GM12878 (cell line): ENCODE results near the gene NLRP6. TPM values are rescaled to one million over a fixed set of nuclear protein-coding genes. Genes with fewer than 3 reads are reported as not detected.
A peak's percentile ranks its signal among the peaks of the same experiment; 100 is the strongest.

ENCODE experiments used
- ATAC-seq: fragments of 200-7000 bp; cut with Tn5 transposase; 3 replicates; pipeline ENCODE4 v1.9.1; 2020; ENCODE audit warnings: mild to moderate bottlenecking, moderate library complexity
- BruUV-seq: library from RNA; stranded (reverse); fragments of 400-500 nt; replicated peaks from 2 replicates; lab custom pipeline; 2021; lab: Mats Ljungman, UMichigan
- CTCF ChIA-PET: fragments of 300-600 bp; sonication (Branson Sonifier 250); formaldehyde crosslinking; extraction: SDS; loops from one replicate; lab custom pipeline; 2021; ENCODE audit warnings: inconsistent platforms; lab: Yijun Ruan, JAX
- POLR2A ChIA-PET: fragments of 350-600 bp; formaldehyde crosslinking; extraction: SDS; loops from one replicate; lab custom pipeline; 2021; ENCODE audit warnings: inconsistent platforms; lab: Charles Lee
- RAD21 ChIA-PET: fragments of 300-600 bp; sonication (Branson Sonifier 250); formaldehyde crosslinking; loops from one replicate; lab custom pipeline; 2023; ENCODE audit warnings: antibody characterized with exemption; ENCODE audit not compliant: unreplicated experiment; lab: Charles Lee
- SMC1A ChIA-PET: fragments of 300-600 bp; sonication (Branson Sonifier 250); formaldehyde crosslinking; loops from one replicate; lab custom pipeline; 2023; ENCODE audit not compliant: unreplicated experiment, uncharacterized antibody; lab: Charles Lee
- DNase-seq: peaks from one replicate; pipeline ENCODE4 v3.0.0-alpha.2; 2011; ENCODE audit warnings: low read depth, low spot score
- FAIRE-seq: peaks from 3 replicates; lab custom pipeline; 2011; peaks lifted over from hg19 to GRCh38; lab: Jason Lieb, UNC
- H2AFZ ChIP-seq: 2 replicates; pipeline ENCODE4 v1.6.0; 2011; ENCODE audit warnings: low read depth, low read length, control low read depth; ENCODE audit not compliant: control insufficient read depth
- H3K27ac ChIP-seq: 2 replicates; pipeline ENCODE4 v1.5.1; 2011; ENCODE audit warnings: control low read depth; ENCODE audit not compliant: control insufficient read depth, insufficient read depth
- H3K27me3 ChIP-seq, 2 experiments: replicated peaks in 1 of 2; 2 replicates each; pipeline versions ENCODE4 v1.6.0 to v1.6.1; 2011; ENCODE audit warnings: low read length in 1 of 2; ENCODE audit not compliant: control insufficient read depth in 2 of 2, insufficient read depth in 2 of 2
- H3K36me3 ChIP-seq, 2 experiments: 2 replicates each; pipeline ENCODE4 v1.5.1; 2011; ENCODE audit warnings: low read length in 1 of 2; ENCODE audit not compliant: control insufficient read depth in 2 of 2, insufficient read depth in 2 of 2
- H3K4me1 ChIP-seq: 2 replicates; pipeline ENCODE4 v1.6.1; 2011; ENCODE audit warnings: mild to moderate bottlenecking, low read length, moderate library complexity, mixed read lengths; ENCODE audit not compliant: control insufficient read depth, insufficient read depth
- H3K4me2 ChIP-seq: 2 replicates; pipeline ENCODE4 v1.6.0; 2011; ENCODE audit warnings: control low read depth; ENCODE audit not compliant: control insufficient read depth, insufficient read depth
- H3K4me3 ChIP-seq: fragments of 200-600 bp; sonication (generic); 2 replicates; pipeline ENCODE4 v1.5.1; 2016
- H3K79me2 ChIP-seq: 2 replicates; pipeline ENCODE4 v1.6.0; 2011; ENCODE audit warnings: low read length; ENCODE audit not compliant: control insufficient read depth, insufficient read depth
- H3K9ac ChIP-seq: 2 replicates; pipeline ENCODE4 v1.8.0; 2011; ENCODE audit warnings: low read length, control low read depth, mixed read lengths; ENCODE audit not compliant: control insufficient read depth, insufficient read depth
- H3K9me3 ChIP-seq: replicated peaks from 3 replicates; pipeline ENCODE4 v1.5.1; 2011; ENCODE audit warnings: mild to moderate bottlenecking, low read length; ENCODE audit not compliant: control insufficient read depth, insufficient read depth
- H4K20me1 ChIP-seq: 2 replicates; pipeline ENCODE4 v1.6.0; 2011; ENCODE audit not compliant: control insufficient read depth, insufficient read depth
- BHLHE40 ChIP-seq, 2 experiments: fragments of 450-650 bp in 1 of 2; IDR thresholded peaks; 2 replicates each; pipeline ENCODE4 v1.6.1; 2011 to 2017; ENCODE audit warnings: low read depth in 2 of 2, borderline replicate concordance in 1 of 2, improper control_type of control experiment in 1 of 2, low read length in 1 of 2, mild to moderate bottlenecking in 1 of 2
- BRCA1 ChIP-seq: IDR thresholded peaks from 2 replicates; pipeline ENCODE4 v1.6.1; 2011; ENCODE audit warnings: low read depth, low read length, improper control_type of control experiment
- ESRRA ChIP-seq: IDR thresholded peaks from 2 replicates; pipeline ENCODE4 v1.6.1; 2012; ENCODE audit warnings: mild to moderate bottlenecking, low read length, improper control_type of control experiment
- GATAD2B ChIP-seq: fragments of 450-650 bp; conservative IDR thresholded peaks from 2 replicates; pipeline ENCODE4 v1.6.1; 2017; ENCODE audit warnings: low read depth, mild to moderate bottlenecking, moderate library complexity
- MEF2B ChIP-seq: fragments of 450-650 bp; IDR thresholded peaks from 2 replicates; pipeline ENCODE4 v1.6.1; 2018; ENCODE audit warnings: mild to moderate bottlenecking, moderate library complexity; ENCODE audit not compliant: partially characterized antibody, poor library complexity, severe bottlenecking
- RELA ChIP-seq: fragments of 450-650 bp; IDR thresholded peaks from 2 replicates; pipeline ENCODE4 v1.8.0; 2014; ENCODE audit warnings: borderline replicate concordance; ENCODE audit not compliant: partially characterized antibody
- RUNX3 ChIP-seq: IDR thresholded peaks from 2 replicates; pipeline ENCODE4 v1.6.1; 2012; ENCODE audit warnings: low read length, inconsistent platforms
- SMAD1 ChIP-seq: fragments of 450-650 bp; IDR thresholded peaks from 2 replicates; pipeline ENCODE4 v1.6.1; 2018; ENCODE audit warnings: mild to moderate bottlenecking, low read depth; ENCODE audit not compliant: partially characterized antibody
- SMC3 ChIP-seq: IDR thresholded peaks from 2 replicates; pipeline ENCODE4 v1.6.1; 2011; ENCODE audit warnings: low read length, improper control_type of control experiment, borderline replicate concordance
- TAF1 ChIP-seq: IDR thresholded peaks from 2 replicates; pipeline ENCODE4 v1.6.1; 2011; ENCODE audit warnings: mild to moderate bottlenecking, low read depth, low read length, borderline replicate concordance
- ZNF207 ChIP-seq: fragments of 450-650 bp; IDR thresholded peaks from 2 replicates; pipeline ENCODE4 v1.6.1; 2014; ENCODE audit warnings: antibody characterized with exemption, mild to moderate bottlenecking, borderline replicate concordance
- ZSCAN29 ChIP-seq: fragments of 450-650 bp; IDR thresholded peaks from 2 replicates; pipeline ENCODE4 v1.6.1; 2017; ENCODE audit warnings: mild to moderate bottlenecking, moderate library complexity
- WGBS: methylation state at CpG from one replicate; pipeline ENCODE4 v1.1.6; 2016; ENCODE audit warnings: low lambda C conversion rate; ENCODE audit not compliant: insufficient replicate concordance, insufficient coverage; ENCODE audit errors: missing lambda C conversion rate; 5-methylcytosine and 5-hydroxymethylcytosine counted together
- in situ Hi-C: fragments of 300-500 bp; cut with MboI; formaldehyde crosslinking; loops from 9 replicates; pipeline ENCODE4 v1.14.3; 2018; ENCODE audit warnings: mixed read lengths
- intact Hi-C: fragments of 100-400 bp; cut with micrococcal nuclease; formaldehyde crosslinking; loops from one replicate; pipeline ENCODE4 v1.14.2; 2022; ENCODE audit not compliant: unreplicated experiment
- polyA plus RNA-seq, 11 experiments: library from polyadenylated mRNA; depleted of rRNA in 4 of 11; unstranded in 6 of 11; stranded (reverse) in 5 of 11; fragments of >200 nt; fragmentation: Nextera tagmentation in 4 of 11; fragmentation: Illumina TruSeq in 1 of 11; extraction: Ambion mirVana in 4 of 11; extraction: Trizol in 1 of 11; gene quantifications; 1 replicate in 1 of 11; 2 replicates in 10 of 11; pipeline versions ENCODE4 v1.2.1 to v1.2.3, GENCODE V29; 2011 to 2016; ENCODE audit warnings: inconsistent platforms in 2 of 11, missing spikeins in 2 of 11, low read depth in 1 of 11
- total RNA-seq, 4 experiments: library from RNA; depleted of rRNA in 3 of 4; stranded (reverse); fragments of >200 nt in 3 of 4; fragmentation: Illumina TruSeq in 1 of 4; extraction: Trizol in 1 of 4; gene quantifications; 2 replicates each; pipeline versions ENCODE4 v1.2.1 to v1.2.3, GENCODE V29; 2013 to 2021
- TF ChIP-seq, protein P1 (sequence below): fragments of 450-650 bp; IDR thresholded peaks from 2 replicates; pipeline ENCODE4 v1.6.1; 2017; ENCODE audit warnings: antibody characterized with exemption, mild to moderate bottlenecking, moderate library complexity

Gene NLRP6
- total and polyA plus RNA-seq, 10 of the 15 experiments (the other 5 are each of a cell fraction or from before 2014, with no cell fraction given): 0.03 to 0.11 TPM; not detected in 8

DNA sequence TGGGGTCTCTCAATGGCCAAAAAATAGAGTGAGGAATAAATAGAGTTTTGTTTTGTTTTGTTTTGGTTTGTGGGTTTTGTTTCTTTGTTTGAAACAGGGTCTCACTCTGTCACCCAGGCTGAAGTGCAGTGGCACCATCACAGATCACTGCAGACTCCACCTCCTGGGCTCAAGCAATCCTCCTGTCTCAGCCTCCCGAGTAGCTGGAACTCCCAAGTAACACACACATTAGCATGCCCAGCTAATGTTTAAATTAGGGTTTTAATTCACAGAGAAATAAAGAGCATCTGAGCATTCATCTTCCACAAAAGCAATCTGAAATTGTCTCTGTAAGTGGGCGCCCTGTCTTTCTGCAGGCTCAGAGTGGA is 51.7 kb downstream of the NLRP6 start:
- TSS peak; percentile 96 for BruUV-seq
- H3K27me3 ChIP-seq: no peaks in the 10 kb centered on the region
- ChIA-PET RAD21 (interaction anchor here (0.9 to 5.2 kb wide), 13 partner anchors 10 to 123 kb away, joined by 3 to 68 read pairs (median 5); partner anchors contain the start of genes BET1L and RIC8A), CTCF (interaction anchor here (0.8 to 5.4 kb wide), 12 partner anchors 10 to 120 kb away, joined by 3 to 43 read pairs (median 10); partner anchors contain the start of genes IFITM2 and PTDSS2), SMC1A (interaction anchor here (0.9 to 4.5 kb wide), 13 partner anchors 10 to 92 kb away, joined by 3 to 44 read pairs (median 11); no protein-coding TSS in a partner anchor), POLR2A (interaction anchor here (1.0 to 6.0 kb wide), 14 partner anchors 10 to 177 kb away, joined by 3 to 86 read pairs (median 12); partner anchors contain the start of genes BET1L, IFITM1 and RIC8A)
- H4K20me1 ChIP-seq: no peaks in the 10 kb centered on the region
- H2AFZ ChIP-seq: no peak overlapping the region
- no peak for FAIRE-seq
- H3K4me3 ChIP-seq: no peak overlapping the region
- peak overlapping the region; percentile 89; the same call in 1 of the 2 replicates for H3K4me2 ChIP-seq
- WGBS: 98% methylated on average over 2 of the region's 2 CpGs
- no peak for ATAC-seq
- H3K27ac ChIP-seq: peak overlapping the region; percentile 82
- DNase-seq: no peak
- intact Hi-C loops: loop anchor here (2.0 kb wide), 1 partner anchor 15 kb away; the partner anchor contains the start of gene IFITM1
- in situ Hi-C loops: no loop called here
- 0 out of 2 replicates have a peak overlapping the region, but pooled peaks have one; percentile 44 for H3K9ac ChIP-seq
- TF ChIP-seq RUNX3 (0 out of 2 replicates have a peak, but pooled peaks have one; percentile 1), SMAD1 (peak; percentile 8), TAF1 (no peak)
- H3K4me1 ChIP-seq: peaks cover 51% of the 10 kb centered on the region
- H3K36me3 ChIP-seq: no peaks in the 10 kb centered on the region
- H3K79me2 ChIP-seq: peaks cover 4% of the 10 kb centered on the region
- peaks cover 5% of the 10 kb centered on the region; the same call in 2 of the 3 replicates for H3K9me3 ChIP-seq

DNA sequence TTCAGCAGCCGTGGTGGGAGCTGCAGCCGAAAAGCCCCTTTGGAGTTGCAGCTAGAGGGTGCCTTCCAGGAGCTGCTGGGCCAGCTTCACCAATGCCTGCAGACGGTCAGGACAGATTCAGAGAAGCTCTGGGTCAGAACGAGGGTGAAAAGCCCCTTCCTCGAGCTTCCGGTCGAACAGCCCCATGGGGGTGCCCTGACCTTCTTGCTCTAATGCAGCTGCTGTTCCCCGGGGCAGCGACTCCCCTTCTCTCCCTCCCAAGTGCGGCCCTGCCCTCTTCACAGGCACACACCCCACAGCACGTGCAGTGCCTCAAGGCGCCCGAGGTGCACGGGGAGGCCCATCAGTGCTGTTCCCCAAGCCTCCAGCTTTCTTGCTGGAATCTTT is 52.1 kb downstream of the NLRP6 start:
- H3K27ac ChIP-seq: peak overlapping the region; percentile 82
- peaks cover 5% of the 10 kb centered on the region; the same call in 2 of the 3 replicates for H3K9me3 ChIP-seq
- no peaks in the 10 kb centered on the region for H4K20me1 ChIP-seq
- no peaks in the 10 kb centered on the region for H3K36me3 ChIP-seq
- 0 out of 2 replicates have a peak overlapping the region, but pooled peaks have one; percentile 10 for H2AFZ ChIP-seq
- ChIA-PET CTCF (interaction anchor here (0.8 to 5.4 kb wide), 11 partner anchors 10 to 119 kb away, joined by 3 to 43 read pairs (median 11); partner anchors contain the start of genes IFITM2 and PTDSS2), RAD21 (interaction anchor here (0.5 to 5.2 kb wide), 12 partner anchors 10 to 123 kb away, joined by 3 to 68 read pairs (median 6); partner anchors contain the start of genes BET1L and RIC8A), SMC1A (interaction anchor here (0.9 to 4.5 kb wide), 11 partner anchors 10 to 92 kb away, joined by 3 to 44 read pairs (median 13); no protein-coding TSS in a partner anchor), POLR2A (interaction anchor here (0.5 to 6.0 kb wide), 15 partner anchors 10 to 176 kb away, joined by 3 to 86 read pairs (median 11); partner anchors contain the start of genes BET1L, IFITM1 and RIC8A)
- FAIRE-seq (no peak), ATAC-seq (peak; percentile 29), DNase-seq (no peak)
- peaks cover 4% of the 10 kb centered on the region for H3K79me2 ChIP-seq
- peak overlapping the region; percentile 89 for H3K4me2 ChIP-seq
- BruUV-seq: no TSS peak
- peak overlapping the region; percentile 44; the same call in 1 of the 2 replicates for H3K9ac ChIP-seq
- 16% methylated on average over 14 of the region's 14 CpGs for WGBS
- H3K27me3 ChIP-seq: no peaks in the 10 kb centered on the region
- peaks cover 51% of the 10 kb centered on the region for H3K4me1 ChIP-seq
- in situ Hi-C loops: no loop called here
- intact Hi-C loops: loop anchor here (2.0 kb wide), 1 partner anchor 15 kb away; the partner anchor contains the start of gene IFITM1
- no peak overlapping the region for H3K4me3 ChIP-seq
- no peak for TF ChIP-seq ESRRA
- TF ChIP-seq RELA: no peak
- no peak for TF ChIP-seq SMC3
- TF ChIP-seq ZNF207: no peak
- TF ChIP-seq BRCA1: no peak
- no peak for TF ChIP-seq MEF2B
- TF ChIP-seq GATAD2B: no peak
- no peak for TF ChIP-seq ZSCAN29
- peak; percentile 85 to 95; a peak in 3 of 4 replicates for TF ChIP-seq BHLHE40 (IDR thresholded peaks at IDR 0.05; ENCODE audit: borderline replicate concordance in 1 of 2, low read depth in 2 of 2, low read length in 1 of 2)
- TF ChIP-seq, protein P1, sequence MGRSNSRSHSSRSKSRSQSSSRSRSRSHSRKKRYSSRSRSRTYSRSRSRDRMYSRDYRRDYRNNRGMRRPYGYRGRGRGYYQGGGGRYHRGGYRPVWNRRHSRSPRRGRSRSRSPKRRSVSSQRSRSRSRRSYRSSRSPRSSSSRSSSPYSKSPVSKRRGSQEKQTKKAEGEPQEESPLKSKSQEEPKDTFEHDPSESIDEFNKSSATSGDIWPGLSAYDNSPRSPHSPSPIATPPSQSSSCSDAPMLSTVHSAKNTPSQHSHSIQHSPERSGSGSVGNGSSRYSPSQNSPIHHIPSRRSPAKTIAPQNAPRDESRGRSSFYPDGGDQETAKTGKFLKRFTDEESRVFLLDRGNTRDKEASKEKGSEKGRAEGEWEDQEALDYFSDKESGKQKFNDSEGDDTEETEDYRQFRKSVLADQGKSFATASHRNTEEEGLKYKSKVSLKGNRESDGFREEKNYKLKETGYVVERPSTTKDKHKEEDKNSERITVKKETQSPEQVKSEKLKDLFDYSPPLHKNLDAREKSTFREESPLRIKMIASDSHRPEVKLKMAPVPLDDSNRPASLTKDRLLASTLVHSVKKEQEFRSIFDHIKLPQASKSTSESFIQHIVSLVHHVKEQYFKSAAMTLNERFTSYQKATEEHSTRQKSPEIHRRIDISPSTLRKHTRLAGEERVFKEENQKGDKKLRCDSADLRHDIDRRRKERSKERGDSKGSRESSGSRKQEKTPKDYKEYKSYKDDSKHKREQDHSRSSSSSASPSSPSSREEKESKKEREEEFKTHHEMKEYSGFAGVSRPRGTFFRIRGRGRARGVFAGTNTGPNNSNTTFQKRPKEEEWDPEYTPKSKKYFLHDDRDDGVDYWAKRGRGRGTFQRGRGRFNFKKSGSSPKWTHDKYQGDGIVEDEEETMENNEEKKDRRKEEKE: no peak
